Lung (tissue), 12 donors: ENCODE results near the gene USP5. TPM values are rescaled to one million over a fixed set of nuclear protein-coding genes. Genes with fewer than 3 reads are reported as not detected.

Source experiments
- ATAC-seq: fragments of 200-7000 bp; cut with Tn5 transposase; one replicate; pipeline ENCODE4 v1.9.1; 2020; ENCODE audit warnings: moderate number of reproducible peaks; ENCODE audit not compliant: insufficient read depth, low FRiP score
- DNase-seq, 3 donors: peaks; one replicate each; pipeline ENCODE4 v3.0.0-alpha.2; 2013 to 2017
- H3K27ac ChIP-seq, 2 donors: one replicate each; pipeline ENCODE4 v1.5.1; 2013; ENCODE audit warnings: mild to moderate bottlenecking in 2 of 2, moderate library complexity in 2 of 2, control low read depth in 1 of 2, inconsistent platforms in 1 of 2, low read depth in 1 of 2, low read length in 1 of 2
- H3K27me3 ChIP-seq, 3 donors: one replicate each; pipeline ENCODE4 v1.5.1; 2013; ENCODE audit warnings: low read length in 2 of 3; ENCODE audit not compliant: control insufficient read depth in 3 of 3, insufficient read depth in 3 of 3
- H3K36me3 ChIP-seq, 4 donors: one replicate each; pipeline ENCODE4 v1.5.1; 2013; ENCODE audit warnings: low read length in 4 of 4, mild to moderate bottlenecking in 1 of 4, moderate library complexity in 1 of 4; ENCODE audit not compliant: control insufficient read depth in 4 of 4, insufficient read depth in 4 of 4
- H3K4me1 ChIP-seq, 5 donors: one replicate each; pipeline ENCODE4 v1.5.1; 2013; ENCODE audit warnings: low read length in 5 of 5, mild to moderate bottlenecking in 2 of 5, moderate library complexity in 1 of 5; ENCODE audit not compliant: control insufficient read depth in 5 of 5, insufficient read depth in 5 of 5
- H3K4me3 ChIP-seq: one replicate; pipeline ENCODE4 v1.5.1; 2013; ENCODE audit warnings: mild to moderate bottlenecking, control low read depth, moderate library complexity
- H3K9ac ChIP-seq, 2 donors: one replicate each; pipeline ENCODE4 v1.5.1; 2013; ENCODE audit warnings: low read length in 2 of 2, control low read depth in 1 of 2; ENCODE audit not compliant: insufficient read depth in 1 of 2
- H3K9me3 ChIP-seq, 4 donors: one replicate each; pipeline ENCODE4 v1.5.1; 2013; ENCODE audit warnings: low read length in 3 of 4, mild to moderate bottlenecking in 1 of 4, moderate library complexity in 1 of 4; ENCODE audit not compliant: control insufficient read depth in 4 of 4, insufficient read depth in 3 of 4
- WGBS, 2 donors: extraction: QIAGEN DNeasy Blood & Tissue Kit; methylation state at CpG; one replicate each; pipeline ENCODE4 v1.1.7; 2013; 5-methylcytosine and 5-hydroxymethylcytosine counted together
- polyA plus RNA-seq, 2 donors: library from polyadenylated mRNA; stranded (reverse); fragments of 200-250 nt; gene quantifications; one replicate each; pipeline ENCODE4 v1.2.1, GENCODE V29; 2013
- total RNA-seq, 2 donors: library from RNA; depleted of rRNA in 1 of 2; stranded (reverse); fragments of >200 nt in 1 of 2; gene quantifications; one replicate each; pipeline ENCODE4 v1.2.1, GENCODE V29; 2014 to 2021
- TF ChIP-seq, protein P1 (sequence below): IDR thresholded peaks from 2 replicates; pipeline ENCODE4 v1.5.1; 2012; ENCODE audit warnings: mild to moderate bottlenecking; ENCODE audit errors: control extremely low read depth, extremely low read depth
- donor health status: control.
- donor health status: control.
- donor health status: Bipolar disorder and iron deficiency.
- donor health status: healthy.
- donor health status: DM: yes; HTN: yes; CAD: no.

The USP5 gene
- total and polyA plus RNA-seq, 4 donors, result 24.8 to 92.1 (median 36.7) TPM

DNA sequence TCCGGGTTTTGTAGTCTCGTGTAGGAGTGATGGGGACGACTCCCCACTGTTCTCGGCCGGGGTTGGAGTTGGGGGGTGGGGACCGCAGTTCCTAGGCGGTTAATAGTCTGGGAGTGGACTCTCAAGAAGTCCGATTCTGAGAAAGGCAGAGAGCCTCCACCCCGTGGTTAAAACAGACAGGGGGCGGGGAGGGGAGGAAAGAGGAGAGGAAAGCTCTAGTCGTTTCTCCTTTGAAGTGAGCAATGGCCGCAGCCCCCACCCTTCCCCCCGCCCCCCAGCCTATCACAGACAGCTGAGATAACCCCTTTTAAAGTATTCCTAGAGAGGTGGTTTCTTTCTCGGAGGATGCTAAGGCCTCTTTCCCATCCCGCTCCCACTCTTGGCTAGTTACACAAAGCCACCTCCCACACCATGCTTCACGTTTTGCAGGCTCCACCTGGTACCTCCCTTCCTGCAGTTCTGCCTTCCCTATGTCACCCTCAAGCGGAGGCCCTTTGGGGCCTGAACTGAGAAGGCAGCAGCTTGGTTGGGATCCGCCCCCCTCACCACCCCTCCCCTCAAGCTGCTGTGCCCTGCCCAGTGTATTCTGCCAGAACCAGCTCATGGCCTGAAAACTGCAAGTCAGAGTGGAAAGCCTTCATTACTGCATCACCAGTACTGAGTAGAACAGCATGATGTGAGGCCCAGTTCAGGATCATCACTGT lies 853 bp downstream of the USP5 start:
- ATAC-seq, result no peak
- WGBS, 2 donors, result 3% methylated on average over 17 to 18 of the region's 18 CpGs
- Histone ChIP-seq H3K4me1 (peaks cover 0 to 26% (median 7%) of the 10 kb centered on the region in 5 donors), H3K36me3 (peaks cover 7 to 29% (median 19%) of the 10 kb centered on the region in 4 donors), H3K4me3 (peak overlapping the region; percentile 59), H3K27ac (peak overlapping the region in 1 of 2 donors; percentile 23), H3K9ac (peak overlapping the region; percentile 39 to 67), H3K9me3 (no peaks in the 10 kb centered on the region), H3K27me3 (no peaks in the 10 kb centered on the region)
- TF ChIP-seq, protein P1, sequence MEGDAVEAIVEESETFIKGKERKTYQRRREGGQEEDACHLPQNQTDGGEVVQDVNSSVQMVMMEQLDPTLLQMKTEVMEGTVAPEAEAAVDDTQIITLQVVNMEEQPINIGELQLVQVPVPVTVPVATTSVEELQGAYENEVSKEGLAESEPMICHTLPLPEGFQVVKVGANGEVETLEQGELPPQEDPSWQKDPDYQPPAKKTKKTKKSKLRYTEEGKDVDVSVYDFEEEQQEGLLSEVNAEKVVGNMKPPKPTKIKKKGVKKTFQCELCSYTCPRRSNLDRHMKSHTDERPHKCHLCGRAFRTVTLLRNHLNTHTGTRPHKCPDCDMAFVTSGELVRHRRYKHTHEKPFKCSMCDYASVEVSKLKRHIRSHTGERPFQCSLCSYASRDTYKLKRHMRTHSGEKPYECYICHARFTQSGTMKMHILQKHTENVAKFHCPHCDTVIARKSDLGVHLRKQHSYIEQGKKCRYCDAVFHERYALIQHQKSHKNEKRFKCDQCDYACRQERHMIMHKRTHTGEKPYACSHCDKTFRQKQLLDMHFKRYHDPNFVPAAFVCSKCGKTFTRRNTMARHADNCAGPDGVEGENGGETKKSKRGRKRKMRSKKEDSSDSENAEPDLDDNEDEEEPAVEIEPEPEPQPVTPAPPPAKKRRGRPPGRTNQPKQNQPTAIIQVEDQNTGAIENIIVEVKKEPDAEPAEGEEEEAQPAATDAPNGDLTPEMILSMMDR, result no peak
- peak; percentile 52 to 68 (median 54) for DNase-seq

DNA sequence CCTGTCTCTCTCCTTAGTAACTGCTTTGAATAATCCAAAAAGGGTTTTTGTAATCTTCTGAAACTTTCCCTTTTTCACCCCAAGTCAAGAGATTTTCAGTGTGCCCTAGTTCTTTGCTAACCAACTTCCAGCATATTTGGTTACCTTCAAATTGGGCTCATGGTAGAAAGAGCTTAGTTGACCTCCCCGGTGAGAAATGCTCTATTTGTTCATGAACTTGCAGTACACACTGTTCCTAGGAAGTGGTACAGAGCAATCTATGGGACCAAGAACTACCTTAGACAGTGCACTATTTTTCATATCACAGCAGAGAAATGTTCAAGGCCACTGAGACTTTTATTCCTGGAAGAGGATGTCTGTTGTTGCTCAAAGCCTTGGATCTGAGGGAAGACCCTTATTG lies 1.7 kb downstream of the USP5 start:
- peaks cover 15 to 37% (median 26%) of the 10 kb centered on the region in 4 donors for H3K36me3 ChIP-seq
- no peaks in the 10 kb centered on the region for H3K27me3 ChIP-seq
- H3K4me1 ChIP-seq, result peaks cover 0 to 26% (median 7%) of the 10 kb centered on the region in 5 donors
- TF ChIP-seq, protein P1, result no peak
- DNase-seq (no peak), ATAC-seq (no peak)
- no peak overlapping the region for H3K4me3 ChIP-seq
- H3K9me3 ChIP-seq, result no peaks in the 10 kb centered on the region
- no peak overlapping the region for H3K27ac ChIP-seq
- no peak overlapping the region for H3K9ac ChIP-seq
- WGBS, 2 donors, result 43 to 60% methylated on average over 1 of the region's 1 CpG

DNA sequence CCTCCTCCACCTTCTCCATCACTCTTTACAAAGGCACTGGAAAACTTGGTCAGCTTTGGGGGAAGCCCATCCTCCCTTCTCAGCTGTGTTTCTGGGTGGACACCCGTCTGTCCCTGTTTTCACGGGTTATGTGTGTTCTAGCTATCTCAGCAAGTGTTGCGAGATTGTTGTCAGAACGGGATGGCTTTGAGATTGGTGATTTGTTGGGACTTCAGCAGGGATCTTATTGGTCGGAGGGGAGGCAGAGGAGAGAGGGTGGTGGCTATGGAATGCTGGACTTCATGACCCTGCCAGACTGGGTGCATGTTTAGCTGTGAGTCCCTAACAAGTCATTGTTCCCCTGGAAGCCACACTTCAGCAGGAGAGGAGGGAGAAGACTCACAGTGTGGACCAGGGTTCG lies 2.1 kb downstream of the USP5 start:
- Histone ChIP-seq H3K4me1 (peaks cover 0 to 26% (median 7%) of the 10 kb centered on the region in 5 donors), H3K9ac (no peak overlapping the region), H3K36me3 (peaks cover 18 to 39% (median 26%) of the 10 kb centered on the region in 4 donors), H3K9me3 (no peaks in the 10 kb centered on the region), H3K4me3 (no peak overlapping the region), H3K27ac (peak overlapping the region in 1 of 2 donors; percentile 6), H3K27me3 (no peaks in the 10 kb centered on the region)
- DNase-seq, result no peak
- ATAC-seq, result no peak
- TF ChIP-seq, protein P1, result no peak
- 77 to 80% methylated on average over 6 of the region's 6 CpGs for WGBS, 2 donors

DNA sequence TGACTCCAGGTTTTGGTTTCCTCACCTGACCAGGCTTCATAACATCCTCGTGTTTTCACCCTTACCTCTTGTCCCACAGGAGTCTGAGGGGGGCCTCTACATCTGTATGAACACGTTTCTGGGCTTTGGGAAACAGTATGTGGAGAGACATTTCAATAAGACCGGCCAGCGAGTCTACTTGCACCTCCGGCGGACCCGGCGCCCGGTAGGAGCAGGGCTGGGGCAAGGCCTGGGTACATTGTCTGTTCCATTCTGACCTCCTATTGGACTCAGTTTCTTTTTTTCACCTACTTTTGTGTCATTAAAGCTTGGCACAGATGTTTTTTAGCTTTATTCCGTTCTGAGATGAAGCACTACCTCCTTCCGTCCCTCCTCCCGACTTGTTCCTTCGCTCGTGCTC lies 3.4 kb downstream of the USP5 start:
- TF ChIP-seq, protein P1, result no peak
- no peak overlapping the region for H3K27ac ChIP-seq
- H3K4me1 ChIP-seq, result peaks cover 0 to 17% (median 7%) of the 10 kb centered on the region in 5 donors
- H3K9ac ChIP-seq, result no peak overlapping the region
- ATAC-seq (no peak), DNase-seq (no peak)
- peaks cover 23 to 41% (median 31%) of the 10 kb centered on the region in 4 donors for H3K36me3 ChIP-seq
- H3K4me3 ChIP-seq, result no peak overlapping the region
- no peaks in the 10 kb centered on the region for H3K9me3 ChIP-seq
- WGBS, 2 donors, result 92 to 93% methylated on average over 14 of the region's 14 CpGs
- no peaks in the 10 kb centered on the region for H3K27me3 ChIP-seq
